ENCODE results near the gene TOGARAM2.

The TOGARAM2 gene

GRCh38 chr2:29014331-29014730 lies 33.2 kb downstream of the TOGARAM2 start:
- DNase-seq (ENCODE audit: low read depth): no peak
- no peak for TF ChIP-seq CTCF (conservative IDR thresholded peaks at IDR 0.05; ENCODE audit: low read depth, low read length)
- H3K4me3 ChIP-seq (ENCODE audit: low read length): no peak overlapping the region

DNA sequence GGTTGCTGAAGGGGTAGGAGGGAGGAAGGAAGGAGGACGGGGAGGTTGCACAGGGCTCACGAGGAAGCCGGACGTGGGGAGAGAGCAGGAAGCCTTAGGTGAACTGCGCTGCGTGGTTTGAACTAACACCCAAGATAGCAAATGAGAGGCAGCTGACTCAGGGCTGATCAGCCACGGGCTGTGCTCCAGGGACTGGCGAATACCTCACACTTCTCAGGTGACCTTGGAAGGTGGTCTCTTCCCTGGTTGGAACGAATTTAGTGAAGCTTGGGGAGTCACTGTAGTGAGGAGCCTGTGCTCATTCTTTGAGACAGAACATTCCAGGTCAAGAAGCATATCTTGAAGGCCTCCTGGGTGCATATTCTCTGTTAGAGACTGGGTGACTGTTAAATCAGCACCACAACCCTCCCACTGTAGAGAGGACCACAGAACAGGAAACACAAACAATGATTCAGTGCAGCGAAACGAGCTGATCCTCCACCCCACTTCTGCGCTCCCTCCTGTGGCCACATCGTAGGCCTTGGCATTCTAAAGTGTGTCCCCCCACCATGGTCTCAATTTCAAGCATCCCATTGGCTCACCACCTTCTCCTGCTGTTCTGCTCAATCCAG lies 33.8 kb downstream of the TOGARAM2 start:
- H3K4me3 ChIP-seq (ENCODE audit: low read length): no peak overlapping the region
- TF ChIP-seq CTCF (conservative IDR thresholded peaks at IDR 0.05; ENCODE audit: low read depth, low read length): peak; percentile 14
- no peak for DNase-seq (ENCODE audit: low read depth)

DNA sequence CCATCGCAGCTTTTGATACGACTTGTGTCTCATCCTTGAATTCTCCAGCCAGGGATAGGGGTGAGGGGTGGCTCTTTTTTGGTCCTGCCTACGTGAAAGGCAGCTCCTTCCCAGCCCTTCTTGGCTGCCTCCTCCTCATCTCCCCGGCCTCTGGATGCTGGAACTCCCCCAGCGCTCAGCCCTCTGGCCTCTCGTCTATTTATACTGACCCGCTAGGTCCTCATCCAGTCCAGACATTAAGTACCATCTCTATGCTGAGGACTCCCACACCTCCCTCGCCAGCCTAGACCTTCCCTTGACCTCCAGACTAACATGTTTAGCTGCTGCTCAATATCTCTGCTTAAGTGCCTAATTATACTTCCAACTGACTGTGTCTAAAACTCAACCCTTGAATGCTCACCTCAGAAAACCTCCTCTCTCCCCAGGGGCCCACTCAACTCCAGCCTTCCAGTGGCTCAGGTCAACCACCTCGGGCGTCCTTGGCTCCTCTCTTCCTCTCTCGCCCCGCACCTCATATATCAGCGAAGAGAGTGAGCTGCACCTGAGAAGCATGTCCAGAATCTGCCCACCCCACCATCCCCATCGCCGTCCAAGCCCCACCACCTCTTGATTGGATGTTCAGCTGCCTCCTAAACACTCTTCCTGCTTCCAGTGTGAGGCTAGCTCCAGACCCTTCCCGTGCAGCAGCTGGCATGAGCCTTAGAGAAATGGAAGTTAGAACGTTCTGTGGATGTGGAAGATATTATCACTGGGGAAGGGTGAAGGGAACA lies 34.8 kb downstream of the TOGARAM2 start:
- no peak for DNase-seq (ENCODE audit: low read depth)
- no peak overlapping the region for H3K4me3 ChIP-seq (ENCODE audit: low read length)
- no peak for TF ChIP-seq CTCF (conservative IDR thresholded peaks at IDR 0.05; ENCODE audit: low read depth, low read length)

- DNase-seq (ENCODE audit: low read depth): no peak
- no peak overlapping the region for H3K4me3 ChIP-seq (ENCODE audit: low read length)
- TF ChIP-seq CTCF (conservative IDR thresholded peaks at IDR 0.05; ENCODE audit: low read depth, low read length): no peak
These were observed 35.4 kb downstream of the TOGARAM2 start for GRCh38 chr2:29016504-29016903.

DNA sequence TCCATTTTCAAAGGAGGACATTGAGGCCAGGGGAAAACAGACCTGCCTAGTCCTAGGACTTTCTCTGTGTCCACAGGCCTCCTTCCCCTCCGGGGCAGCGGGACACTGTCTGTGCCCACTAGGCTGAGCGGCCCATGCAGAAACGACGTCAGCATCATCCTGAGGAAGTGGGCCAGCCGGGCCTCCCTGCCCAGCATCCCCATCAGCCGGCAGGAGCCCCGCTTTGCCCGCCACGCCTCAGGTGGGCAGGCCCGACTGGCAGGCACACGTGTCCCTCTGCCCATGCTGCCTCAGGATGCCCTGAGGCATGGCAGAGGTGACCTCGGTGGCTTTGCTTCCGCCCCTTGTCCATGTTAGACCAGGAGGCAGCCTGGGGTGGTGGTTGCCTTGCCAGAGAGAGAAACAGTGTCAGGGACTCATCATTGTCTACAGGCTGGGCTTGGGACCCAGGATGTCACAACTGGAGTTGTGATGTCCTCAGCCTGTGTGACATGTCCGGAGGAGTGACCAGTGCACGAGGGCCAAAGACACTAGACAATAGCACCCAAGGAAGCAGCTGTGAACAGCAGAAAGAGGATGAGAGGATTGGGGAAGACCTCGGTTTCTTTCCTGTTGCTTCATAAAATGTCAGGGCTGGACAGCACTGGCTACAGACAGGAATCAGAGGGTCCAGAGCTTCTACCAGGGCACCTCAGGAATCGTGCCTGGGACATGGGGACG lies 36.8 kb downstream of the TOGARAM2 start:
- TF ChIP-seq CTCF (conservative IDR thresholded peaks at IDR 0.05; ENCODE audit: low read depth, low read length): no peak
- no peak overlapping the region for H3K4me3 ChIP-seq (ENCODE audit: low read length)
- no peak for DNase-seq (ENCODE audit: low read depth)

- H3K4me3 ChIP-seq (ENCODE audit: low read length): no peak overlapping the region
- no peak for TF ChIP-seq CTCF (conservative IDR thresholded peaks at IDR 0.05; ENCODE audit: low read depth, low read length)
- DNase-seq (ENCODE audit: low read depth): no peak
These were observed 40.8 kb downstream of the TOGARAM2 start for GRCh38 chr2:29021886-29022285.

Measured in retinal pigment epithelial cell (primary cell).